H4 (cell line): ENCODE results near the gene ZNF385C. TPM values are rescaled to one million over a fixed set of nuclear protein-coding genes. Genes with fewer than 3 reads are reported as not detected.

Experiments
- DNase-seq: peaks from one replicate; pipeline ENCODE4 v3.0.0-alpha.2; 2015; ENCODE audit warnings: low spot score
- total RNA-seq: library from RNA; depleted of rRNA; stranded (reverse); fragments of >200 nt; shearing (Covaris generic); gene quantifications from 2 replicates; pipeline ENCODE4 v1.2.3, GENCODE V29; 2014

ZNF385C gene
- total RNA-seq, 1 experiment from 2014 or later: 0.04 TPM

DNA sequence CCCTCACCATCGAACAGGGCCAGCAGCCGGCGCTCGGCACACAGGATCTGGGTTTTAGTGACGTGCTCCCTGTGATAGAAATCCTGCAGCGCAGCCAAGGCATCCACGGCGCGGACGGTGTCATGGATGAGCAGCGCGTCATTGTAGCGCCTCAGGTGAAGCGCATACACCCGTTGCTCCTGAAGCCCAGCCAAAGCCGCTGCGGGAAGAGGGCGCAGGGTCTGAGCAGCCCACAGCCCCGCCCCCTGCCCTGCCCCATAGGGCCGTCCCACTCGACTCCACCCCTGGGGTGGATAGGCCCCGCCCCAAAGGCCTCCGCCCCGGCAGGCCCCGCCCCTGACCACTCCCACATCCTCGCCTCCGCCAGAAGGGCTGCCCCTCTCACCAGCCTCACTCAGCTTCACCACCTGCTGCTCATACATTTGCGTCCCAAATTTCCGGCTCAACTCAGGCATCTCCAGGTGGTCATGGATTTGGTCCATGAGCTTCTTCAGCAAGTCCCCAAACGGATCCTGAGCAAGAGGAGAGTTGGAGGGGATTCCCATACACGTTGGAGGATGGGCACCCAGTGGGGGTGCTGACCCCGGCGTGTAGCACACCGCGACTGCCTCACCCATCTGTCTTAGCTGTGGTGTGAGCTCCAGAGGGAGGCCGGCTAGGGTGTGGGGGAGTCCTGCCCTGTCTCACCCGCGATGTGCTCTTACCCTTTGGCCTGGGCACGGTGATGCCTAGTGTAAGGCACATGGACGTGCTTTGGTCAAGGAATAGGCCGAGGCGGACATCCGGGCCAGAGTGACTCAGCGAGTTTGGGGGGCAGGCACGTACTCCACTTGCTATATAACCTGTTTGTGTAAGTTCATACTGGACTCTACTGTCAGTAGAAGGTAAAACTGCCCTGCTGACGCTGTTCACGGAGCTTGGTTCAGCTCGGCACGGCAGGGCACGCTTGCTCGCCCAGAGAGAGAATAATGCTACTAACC, 9.6 kb upstream of the ZNF385C start:
- no peak for DNase-seq

DNA sequence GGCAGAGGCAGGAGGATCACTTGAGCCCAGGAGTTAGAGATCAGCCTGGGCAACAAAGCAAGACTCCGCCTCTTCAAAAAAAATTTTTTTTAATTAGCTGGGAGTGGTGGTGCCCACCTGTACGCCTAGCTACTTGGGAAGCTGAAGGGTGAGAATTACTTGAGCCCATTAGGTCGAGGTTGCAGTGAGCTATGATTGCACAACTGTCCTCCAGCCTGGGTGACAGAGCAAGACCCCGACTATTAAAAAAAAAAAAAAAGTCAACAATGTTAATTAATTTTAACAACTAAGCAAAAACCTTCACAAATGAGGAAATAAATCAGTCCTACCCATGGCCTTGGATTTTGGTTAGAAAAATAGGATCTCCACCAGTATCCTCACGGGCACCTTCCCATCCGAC, 8.9 kb upstream of the ZNF385C start:
- DNase-seq: no peak

DNA sequence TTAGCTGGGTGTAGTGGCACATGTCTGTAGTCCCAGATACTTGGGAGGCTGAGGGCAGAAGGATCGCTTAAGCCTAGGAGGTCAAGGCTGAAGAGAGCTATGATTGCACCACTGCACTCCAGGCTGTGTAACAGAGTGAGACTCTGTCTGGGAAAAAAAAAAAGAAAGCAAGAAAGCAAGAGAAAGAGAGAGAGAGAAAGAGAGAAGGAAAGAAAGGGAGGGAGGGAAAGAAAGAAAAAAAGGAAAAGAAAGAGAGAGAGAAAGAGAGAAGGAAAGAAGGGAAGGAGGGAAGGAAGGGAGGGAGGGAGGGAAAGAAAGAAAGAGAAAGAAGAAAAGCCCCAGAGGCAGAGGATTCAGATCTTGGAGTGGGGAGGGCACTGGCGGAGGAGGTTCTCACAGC, 7.7 kb upstream of the ZNF385C start:
- no peak for DNase-seq

DNA sequence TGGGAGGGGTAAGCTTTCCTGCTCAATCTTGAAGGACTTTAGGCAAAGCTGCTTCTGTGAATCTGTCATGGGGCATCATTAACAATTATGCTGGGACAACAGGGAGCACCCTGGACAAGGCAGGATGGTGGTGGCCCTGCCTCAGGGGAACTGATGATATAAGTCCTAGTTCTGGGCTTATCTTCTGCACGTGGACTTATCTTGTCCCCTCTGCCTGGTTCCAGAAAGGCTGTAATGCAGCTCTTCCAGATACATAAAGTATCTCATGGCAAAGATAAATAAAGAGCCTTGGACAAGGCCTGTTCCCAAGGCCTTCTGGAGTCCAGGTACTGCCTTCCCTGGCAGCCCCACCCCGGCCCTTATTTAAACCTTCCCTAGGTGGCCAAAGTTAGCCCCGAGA, 6.0 kb upstream of the ZNF385C start:
- no peak for DNase-seq

DNA sequence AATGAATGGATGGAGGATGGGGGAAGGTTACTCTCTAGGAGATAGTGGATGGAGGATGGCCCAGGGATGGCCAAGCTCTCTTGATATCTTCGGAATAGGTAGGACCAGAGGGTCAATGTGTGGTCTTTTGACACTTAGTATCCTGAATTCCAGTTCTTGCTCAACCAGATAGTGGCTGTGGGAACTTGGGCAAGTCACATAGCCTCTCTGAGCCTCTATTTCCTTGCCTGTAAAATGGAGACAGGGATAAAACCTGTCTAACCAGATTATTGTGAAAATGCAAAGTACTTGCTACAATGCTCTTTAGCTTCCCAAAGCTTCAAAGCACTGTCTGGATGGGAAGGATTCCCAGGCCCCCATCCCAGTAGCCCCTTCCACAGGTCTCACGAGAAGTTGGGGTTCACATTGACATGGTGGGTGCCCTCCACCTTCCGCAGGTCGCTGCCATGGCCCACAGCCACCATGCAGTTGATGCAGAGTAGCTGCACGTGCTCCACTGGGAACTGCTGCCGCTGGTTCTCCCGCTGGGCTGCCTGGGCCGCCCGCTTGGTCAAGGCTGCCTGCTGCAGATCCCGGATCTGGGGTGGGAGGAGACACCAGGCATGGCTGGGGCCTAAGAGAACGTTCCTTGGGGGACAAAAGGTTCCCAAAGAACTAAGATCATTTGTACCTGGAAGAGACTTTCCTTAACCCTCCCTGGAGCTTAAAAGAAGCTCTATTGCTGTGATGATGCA, 5.1 kb upstream of the ZNF385C start:
- DNase-seq: no peak

DNA sequence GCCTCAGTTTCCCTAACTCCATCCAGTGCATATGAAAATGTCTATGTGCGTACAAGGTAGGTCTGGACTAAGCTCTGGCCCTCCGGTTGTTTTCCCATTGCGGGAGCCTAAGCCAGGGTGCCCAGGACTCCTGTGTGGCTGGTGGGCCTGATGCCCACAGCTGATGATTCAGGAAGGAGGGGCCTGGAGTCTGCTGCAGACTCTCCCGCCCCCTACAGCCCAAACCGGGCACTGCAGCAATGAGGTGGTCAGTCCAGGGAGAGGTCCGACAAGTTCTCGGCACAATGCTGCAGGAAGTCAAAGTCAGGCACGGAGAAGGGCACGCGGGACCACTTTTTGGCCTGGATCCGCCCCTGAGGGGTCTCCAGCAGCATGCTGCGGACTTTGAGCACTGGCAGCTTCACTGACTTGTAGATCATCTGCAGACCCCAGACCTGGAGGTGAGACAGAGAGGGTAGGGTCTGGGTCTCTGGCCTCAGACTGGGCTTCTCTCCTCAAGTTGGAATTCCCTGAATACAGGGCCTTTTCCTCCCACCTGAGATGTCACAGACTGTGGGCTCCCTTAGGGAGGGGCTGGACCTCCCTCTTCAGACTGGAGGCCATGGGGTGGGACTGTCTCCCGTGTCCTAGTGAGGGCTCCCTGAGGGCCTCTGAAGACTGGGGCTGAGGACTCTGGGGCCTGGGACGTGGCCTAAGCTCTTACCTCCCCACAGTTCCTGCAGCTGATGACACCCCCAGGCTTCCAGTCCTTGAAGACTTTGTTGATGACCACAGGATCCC, 3.4 kb upstream of the ZNF385C start:
- DNase-seq: no peak

DNA sequence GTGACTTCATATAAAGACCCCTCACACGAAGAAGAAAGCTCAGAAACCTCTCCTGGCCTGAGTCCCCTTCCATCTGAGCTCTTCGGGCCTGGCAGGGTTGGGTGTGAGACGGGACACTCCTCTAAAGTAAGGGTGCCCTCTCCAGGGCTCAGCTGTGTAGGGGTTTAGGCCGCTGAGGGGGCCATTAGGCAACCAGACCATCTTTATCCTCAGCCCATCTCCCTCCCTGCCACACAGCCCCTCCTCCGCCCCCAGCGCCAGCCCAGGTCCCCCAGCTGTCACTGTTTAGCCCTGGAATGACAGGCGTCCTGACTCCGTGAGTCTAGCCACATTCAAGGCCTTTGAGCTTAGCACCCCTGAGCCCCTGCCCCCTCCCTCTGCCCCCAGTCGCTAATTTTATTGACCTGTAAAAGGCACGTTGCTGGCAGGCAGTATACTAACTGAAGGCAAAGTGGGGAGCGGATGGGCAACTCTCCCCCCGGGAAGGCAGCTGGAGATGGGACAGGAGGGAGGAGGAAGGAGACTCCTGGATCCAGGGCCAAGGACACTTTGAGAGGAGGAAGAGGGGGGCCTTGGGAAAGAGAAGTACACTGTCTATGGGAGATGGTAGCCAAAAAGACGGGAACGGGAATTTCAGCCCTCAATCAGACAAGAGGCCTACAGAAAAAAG, 592 bp upstream of the ZNF385C start:
- DNase-seq: no peak

DNA sequence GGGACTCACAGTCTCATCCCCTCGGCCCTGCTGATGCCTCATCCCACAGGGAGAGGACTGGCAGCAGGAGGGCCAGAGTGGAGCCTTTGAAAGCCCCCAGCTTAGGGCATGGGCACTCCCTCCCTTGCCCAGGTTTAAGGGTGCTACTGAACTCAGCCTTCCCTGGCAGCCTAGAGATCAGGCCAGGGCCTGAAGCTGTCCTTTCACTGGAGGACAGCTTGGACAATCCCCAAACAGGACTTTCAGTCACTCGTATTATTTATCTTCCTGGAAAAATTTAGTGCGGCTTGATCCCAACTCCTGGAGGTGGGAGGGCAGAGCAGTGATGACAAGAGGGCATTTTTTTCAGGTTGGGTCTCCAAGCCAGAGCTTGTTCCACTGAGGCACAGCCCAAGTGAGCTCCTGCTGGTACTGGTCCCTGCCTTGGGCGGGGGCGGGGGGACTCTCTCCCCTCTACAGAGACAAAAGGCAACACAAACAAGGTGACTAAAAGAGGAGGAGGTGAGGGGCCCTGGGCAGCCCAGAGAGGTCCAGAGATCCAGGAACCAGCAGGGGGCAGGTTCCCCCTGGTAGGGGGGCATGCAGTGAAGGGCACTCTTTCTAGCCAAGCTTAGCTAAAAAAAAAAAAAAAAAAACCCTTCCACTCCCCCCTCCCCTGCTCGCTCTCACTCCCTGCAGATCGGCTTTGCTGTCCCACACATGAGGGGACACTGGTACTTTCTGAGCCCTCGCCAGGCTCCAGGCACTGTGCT, 1.7 kb downstream of the ZNF385C start:
- no peak for DNase-seq

DNA sequence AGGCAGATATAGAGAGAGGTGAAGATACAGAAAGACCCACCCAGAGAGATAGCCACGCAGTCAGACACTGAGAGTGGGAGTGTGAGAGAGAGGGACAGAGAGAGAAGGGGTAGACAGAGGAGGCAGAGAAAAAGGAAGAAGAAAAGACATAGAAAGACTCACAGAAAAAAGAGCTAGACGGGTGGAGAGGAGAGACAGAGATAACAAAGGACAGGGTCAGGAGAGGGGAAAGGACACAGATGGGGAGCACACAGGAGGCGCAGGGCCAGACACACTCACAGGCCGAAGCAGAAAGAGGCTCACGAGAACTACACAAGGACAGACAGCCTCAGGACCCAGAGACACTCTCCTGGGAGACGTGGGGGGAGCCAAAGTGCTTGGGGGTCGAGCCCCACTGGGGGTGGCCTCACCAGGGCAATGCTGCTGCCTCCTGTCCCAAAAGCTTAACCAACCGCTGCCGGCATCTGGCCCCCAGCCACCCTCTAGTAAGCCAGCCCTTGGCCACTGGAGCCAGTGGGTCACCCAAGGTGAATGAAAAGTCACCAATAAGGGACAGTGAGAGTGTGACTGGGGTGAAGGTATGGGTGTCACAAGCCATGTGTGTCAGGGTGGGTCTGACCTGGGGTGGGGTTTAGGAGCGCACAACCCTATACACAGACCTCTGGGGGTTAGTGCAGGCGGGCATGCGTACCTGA, 3.8 kb downstream of the ZNF385C start:
- DNase-seq: no peak

DNA sequence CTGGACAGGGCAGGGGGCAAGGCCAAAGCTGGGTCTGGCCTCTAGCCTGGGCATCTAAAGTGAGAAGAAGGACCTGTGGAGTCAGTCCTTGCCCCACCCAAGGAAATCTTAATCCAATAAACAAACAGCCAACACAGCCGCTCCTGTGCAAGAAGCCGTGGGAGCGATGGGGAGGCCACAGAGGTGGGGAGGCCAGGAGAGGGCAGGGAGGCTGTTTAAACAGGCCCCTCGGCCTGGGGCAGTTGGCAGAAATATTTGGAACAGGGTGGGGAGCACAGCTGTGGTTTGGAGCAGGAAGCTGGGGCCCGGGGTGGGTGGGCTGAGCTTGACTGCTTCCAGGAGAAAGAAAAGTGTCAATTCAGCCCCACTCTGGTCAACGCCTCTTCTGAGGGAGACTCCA, 5.3 kb downstream of the ZNF385C start:
- no peak for DNase-seq

DNA sequence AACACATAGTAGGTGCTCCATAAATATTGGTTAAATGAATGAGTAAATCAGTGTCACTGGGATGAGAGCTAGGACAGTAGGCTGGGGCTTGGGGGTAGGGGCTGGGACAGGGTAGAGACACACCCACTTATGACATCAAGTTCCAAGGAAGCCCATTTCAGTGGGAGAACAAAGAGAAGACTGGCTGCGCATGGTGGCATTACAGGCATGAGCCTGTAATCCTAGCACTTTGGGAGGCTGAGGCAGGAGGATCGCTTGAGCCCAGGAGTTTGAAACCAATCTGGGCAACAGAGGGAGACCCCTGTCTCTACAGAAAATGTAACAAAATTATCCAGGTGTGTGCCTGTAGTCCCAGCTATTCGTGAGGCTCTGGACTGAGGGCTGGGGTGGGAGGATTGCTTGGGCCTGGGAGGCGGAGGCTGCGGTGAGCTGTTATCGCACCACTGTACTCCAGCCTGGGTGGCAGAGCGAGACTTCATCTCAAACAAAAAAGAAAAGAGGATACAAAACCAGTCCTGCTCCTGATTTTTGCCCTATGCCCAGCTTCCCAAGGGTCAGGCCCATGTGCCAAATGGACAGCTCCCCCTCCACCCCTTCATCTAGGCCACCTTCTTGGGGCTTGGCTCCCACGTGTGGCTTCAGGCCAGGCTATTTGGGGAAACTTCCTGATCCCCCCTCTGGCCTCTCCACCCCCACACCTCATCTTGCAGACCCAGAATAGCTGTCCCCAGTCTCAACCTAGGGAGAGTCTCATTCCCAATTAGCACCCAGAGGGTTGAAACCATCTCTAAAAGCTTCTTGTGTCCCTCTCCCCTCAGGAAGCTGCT, 7.1 kb downstream of the ZNF385C start:
- no peak for DNase-seq

DNA sequence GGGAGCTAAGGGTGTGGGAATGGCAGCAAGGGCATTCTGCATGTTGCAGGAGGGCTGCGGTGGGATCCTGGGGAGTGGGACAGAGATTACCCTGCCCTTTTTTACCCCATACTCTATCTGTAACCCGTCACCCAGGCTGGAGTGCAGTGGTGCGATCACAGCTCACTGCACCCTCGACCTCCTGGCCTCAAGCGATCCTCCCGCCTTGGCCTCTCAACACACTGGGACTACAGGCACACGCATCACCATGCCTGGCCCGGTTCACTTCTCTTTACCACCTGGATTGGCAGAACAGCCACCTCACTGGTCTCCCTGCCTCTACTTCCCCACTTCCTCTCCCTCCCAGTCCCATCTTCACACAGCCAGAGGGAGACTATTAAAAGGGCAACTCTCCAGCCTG, 9.5 kb downstream of the ZNF385C start:
- no peak for DNase-seq

DNA sequence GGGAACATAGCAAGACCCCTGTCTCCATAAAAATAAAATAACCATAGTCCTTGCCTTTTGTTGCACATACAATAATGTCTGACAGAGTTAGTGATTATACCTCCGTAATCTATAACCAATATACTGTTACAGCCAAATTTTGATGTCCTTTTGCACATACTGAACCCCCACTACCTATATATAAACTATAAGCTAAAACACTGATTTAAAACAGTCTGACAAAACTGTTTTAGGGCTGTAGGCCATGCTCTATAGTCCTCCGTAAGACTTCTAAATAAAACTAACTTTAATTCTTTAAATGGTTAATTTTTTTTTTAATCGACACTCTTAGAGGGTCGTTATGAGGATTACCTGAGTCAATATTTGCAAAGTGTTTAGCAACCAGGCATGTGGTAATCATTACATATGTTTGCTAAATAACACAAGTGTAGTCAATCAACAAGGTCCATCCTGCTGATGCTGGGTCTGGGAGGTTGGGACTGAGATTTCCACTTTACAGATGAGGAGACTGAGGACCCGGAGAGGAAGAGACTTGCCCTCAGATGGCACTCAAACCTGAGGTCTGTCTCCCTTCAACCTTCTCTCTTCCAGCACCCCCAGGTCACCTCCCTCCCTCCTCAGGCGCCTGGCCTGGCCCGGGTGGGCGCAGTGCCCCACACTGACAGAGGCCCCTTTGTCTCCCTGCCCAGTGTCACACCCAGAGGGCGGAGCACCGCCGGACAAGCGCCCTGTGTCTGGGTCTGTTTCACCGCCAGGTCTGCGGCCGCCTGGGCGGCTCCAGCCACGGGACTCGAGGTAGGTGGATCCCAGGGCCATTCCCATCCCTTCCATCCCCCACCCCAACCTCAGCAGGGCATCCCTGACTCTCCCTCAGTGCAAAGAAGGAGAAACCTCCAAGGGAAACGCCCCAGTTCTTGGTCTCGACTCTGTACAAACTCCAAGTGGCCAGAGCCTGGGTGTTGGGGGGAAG, 10.3 kb downstream of the ZNF385C start:
- no peak for DNase-seq

DNA sequence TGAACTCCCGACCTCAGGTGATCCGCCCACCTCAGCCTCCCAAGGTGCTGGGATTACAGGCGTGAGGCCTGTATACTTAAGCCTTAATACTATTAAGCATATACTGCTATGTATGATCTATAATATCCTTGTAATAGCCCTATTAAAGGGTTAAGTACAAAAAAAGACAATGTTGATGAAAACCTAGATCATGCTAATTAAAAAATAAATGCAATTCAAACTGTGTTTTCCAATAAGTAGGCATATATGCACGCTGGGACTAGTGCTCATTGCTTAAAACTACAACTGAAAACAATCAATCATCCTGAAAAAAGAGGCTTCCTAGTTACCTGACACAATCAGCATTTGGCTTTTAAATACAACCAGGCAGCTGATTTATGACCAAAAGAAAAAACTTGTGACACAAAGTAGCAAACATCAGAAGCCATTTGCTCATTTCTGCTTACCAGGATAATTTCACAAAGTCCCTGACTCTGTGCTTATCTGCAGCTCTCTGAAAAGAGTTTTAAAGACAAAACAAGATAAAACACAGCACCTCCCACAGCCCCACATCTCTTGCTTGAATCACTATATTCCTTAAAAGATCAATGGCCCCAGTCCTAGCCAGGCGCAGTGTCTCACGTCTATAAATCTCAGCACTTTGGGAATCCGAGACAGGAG, 11.1 kb downstream of the ZNF385C start:
- DNase-seq: no peak

DNA sequence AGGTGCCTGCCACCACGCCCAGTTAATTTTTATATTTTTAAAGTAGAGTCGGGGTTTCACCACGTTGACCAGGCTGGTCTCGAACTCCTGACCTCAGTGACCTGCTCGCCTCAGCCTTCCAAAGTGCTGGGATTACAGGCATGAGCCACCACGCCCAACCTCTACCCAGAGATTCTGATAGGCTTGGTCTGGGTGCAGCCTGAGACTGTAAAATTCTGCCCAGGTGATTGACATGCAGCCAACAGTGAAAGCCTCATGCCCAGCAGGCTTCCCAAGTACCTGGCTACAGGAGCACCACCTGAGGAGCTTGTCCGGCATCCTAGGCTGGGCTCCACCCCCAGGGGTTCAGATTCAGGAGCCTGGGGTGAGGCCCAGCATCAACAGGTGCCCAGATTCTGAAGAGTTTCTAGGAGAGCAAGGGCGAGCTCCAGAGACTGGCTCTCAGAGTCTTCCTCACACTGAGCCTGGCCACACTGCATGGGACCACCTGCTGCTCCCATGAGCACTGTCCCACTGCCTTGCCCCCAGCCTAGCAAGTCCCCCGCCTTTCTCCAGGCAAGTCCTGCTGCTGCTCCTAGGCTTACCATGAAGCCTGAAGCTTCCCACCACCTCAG, 16.6 kb downstream of the ZNF385C start:
- no peak for DNase-seq

DNA sequence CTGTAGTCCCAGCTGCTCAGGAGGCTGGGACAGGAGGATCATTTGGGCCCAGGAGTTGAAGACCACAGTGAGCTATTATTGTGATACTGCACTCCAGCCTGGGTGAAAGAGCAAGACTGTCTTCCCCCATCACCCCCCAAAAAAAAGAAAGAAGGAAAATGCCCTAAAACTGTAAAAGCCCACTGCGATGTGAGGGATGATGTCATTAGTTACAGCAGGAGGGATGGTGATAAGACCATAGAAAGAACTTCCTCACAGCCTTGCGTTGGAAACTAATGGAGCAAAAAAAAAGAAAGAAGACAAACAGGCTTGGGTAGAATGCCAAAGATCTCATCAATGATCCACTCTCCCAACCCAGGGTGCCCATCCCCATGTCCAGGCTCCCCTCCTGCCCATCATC, 18.7 kb downstream of the ZNF385C start:
- no peak for DNase-seq

DNA sequence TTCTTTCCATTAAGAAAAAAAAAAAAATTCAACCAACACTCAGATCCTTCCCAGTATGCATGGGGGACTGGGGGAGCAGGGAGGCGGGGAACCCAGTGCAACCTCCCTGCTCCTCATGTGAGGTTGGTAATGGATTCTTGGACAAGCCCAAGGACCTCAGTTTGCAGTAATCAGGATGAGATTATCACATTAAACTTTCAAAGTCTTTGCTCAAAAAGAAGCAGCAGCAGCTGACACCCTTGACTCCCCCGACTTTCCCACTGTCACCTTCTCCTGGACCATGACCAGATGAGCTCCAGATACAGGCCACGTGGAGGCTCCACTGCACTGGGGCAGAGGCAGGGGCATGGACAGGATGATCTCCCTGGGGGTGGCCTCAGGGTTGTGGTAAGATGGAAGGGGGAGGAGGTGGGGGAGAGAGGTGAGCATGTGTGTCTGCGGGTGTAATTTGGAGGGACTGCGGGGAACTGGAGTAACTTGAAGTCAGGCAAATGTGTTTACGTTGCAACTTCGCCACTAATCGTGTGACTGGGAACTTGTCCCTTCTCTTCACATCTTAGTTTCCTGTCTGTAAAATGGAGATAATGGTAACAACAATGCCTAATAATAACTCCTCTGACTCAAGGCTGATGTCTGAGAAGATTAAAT, 19.8 kb downstream of the ZNF385C start:
- DNase-seq: no peak
